NCI-H2227 (cell line): ENCODE data around the gene TMIGD3.
A peak's percentile ranks its signal among the peaks of the same experiment; 100 is the strongest.

Experiments
- DNase-seq: peaks from one replicate; lab custom pipeline; 2025; ENCODE audit not compliant: unreplicated experiment; lab: John Stamatoyannopoulos, UW

TMIGD3 gene

DNA sequence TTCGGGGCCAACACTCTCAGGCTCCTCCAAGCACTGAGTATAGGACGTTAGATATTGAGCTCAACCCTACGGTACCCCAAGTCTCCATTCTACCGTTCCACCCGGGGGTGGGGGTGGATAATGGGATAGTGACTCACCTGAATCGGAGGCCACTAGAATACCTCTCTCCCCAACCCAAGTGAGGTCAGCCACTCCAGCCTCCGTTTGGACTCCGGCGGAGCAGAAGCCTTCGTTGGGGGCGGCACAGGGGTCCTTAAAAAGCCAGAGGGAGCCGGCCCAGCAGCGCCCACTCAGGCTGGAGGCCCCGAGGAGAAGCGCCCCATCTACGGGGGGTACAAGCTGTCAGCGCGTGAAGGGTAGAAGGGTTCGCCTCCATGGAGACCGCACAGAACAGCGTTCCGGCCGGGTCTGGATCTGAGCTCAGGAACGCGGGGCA is 54.9 kb downstream of the TMIGD3 start:
- peak; percentile 42 for DNase-seq

DNA sequence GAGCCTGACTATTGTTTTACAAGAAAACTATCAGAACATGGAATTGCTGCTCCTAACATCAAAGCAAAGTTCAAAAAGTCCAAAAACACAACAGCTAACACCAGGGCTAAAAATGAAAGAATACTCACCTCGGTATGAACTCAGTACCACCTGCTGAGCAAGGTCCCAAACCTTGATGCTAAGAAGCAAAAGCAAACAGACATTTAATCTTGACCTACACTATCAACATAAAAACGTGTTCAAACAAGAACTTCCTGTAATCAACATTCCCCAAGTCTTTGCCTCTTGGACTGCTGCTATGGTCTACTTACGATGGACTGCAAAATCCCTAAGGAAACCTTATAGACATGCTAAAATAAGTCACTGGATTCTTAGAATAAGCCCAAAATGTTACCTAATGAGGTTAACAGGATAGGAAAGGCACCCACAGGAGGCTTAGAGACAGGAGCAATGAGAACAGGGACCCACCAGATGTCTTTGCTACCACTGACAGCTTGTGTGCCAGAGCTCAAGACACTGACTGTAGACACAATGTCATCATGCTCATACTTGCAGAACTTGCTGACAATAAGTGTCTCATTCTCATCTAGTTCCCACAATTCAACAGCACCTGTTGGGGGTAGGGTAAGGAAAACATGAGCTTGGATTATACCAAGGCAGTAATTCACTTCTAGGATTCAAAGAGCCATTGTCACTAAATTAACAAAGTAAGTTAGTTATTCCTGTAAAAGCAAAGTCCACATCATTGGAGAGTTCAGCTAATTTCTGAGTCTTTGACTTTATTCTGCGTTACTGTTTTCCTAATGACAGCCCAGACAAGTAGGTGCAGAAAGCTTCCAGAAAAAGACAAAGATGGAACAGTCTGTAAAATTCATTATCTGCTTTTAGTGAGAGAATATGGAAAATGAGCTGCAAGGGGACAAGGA is 56.2 kb downstream of the TMIGD3 start:
- no peak for DNase-seq

GRCh38 chr1:111446546-111446945 is 56.9 kb downstream of the TMIGD3 start:
- no peak for DNase-seq

GRCh38 chr1:111444031-111444430 is 59.4 kb downstream of the TMIGD3 start:
- no peak for DNase-seq

DNA sequence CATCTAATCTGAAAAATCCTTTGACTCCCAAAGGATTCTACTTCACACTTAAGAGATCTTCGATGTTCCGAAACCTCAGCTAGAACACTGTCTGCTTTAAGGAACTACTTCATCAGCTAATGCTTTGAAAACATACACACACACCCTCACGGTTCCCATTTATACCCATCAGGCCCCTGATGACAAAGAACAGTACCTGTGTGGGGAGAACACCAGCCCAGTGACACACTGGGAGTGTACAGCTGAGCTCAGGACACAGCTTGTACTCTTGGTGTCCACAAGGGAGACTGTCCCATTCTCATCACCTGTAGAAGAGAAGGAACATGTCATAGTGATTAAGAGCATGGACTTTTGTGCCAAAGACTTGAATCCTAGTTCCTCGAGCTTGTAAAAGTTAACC is 61.0 kb downstream of the TMIGD3 start:
- DNase-seq = no peak

- peak; percentile 55 for DNase-seq
Measured at GRCh38 chr1:111441573-111442192, 61.8 kb downstream of the TMIGD3 start.

DNA sequence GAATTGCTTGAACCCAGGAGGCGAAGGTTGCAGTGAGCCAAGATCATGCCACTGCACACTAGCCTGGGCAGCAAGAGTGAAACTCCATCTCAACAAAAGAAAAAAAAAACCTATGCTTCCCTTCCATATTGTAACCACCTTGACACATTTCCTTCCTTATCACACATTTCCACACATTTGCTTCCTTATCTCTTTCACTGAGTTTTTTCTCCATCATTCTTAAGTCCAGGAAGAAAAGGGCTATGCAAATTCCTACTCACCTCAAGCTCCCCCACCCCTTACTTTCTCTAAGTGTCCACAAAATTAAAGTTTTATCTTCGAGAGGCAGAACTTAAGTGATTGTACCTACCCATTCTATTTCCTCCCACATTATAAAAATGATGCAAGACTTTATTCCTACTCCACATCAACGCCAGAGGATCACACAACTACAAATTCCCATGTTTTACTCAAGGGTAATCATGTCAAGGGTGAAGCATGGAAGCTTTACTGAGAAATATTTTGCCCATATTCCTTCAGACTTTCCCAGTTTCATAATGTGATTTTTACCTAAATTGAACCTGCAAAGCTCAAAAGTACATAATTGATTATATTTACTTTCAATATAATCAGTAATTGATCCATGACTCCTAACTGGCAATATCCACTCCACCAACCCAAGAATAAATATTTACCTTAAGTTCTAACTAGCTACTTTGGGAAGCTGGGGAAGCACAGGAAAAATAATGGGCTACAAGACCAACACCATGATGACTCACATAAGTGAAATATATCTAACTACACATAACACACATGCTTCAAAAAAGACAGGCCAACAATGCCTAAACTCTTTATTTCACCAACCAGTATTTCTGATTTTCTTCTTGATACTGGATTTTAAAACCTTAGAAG is 63.7 kb downstream of the TMIGD3 start:
- DNase-seq = no peak

GRCh38 chr1:111436726-111437125 is 66.7 kb downstream of the TMIGD3 start:
- DNase-seq = no peak
